AG09319 (cell line): ENCODE results near the gene ARL17A.
"Not testable (repeated sequence)": the region's sequence is repeated elsewhere in the genome, so short reads cannot be mapped to it uniquely, and the experiment has no call there.

Experiments used
- DNase-seq: peaks from one replicate; pipeline ENCODE4 v3.0.0-alpha.2; 2010; ENCODE audit warnings: low read depth; ENCODE audit errors: extremely low read depth

Gene ARL17A

GRCh38 chr17:46579083-46580075, at the start of gene ARL17A:
ARL17A (minus strand) TSS chr17:46579691; CDS start chr17:46576322, 3,369 bp downstream.
- not testable (repeated sequence) for DNase-seq

- not testable (repeated sequence) for DNase-seq
Measured at GRCh38 chr17:46628753-46629436, 49.4 kb upstream of the ARL17A start.

- DNase-seq, result not testable (repeated sequence)
Measured at GRCh38 chr17:46627452-46627851, 48.0 kb upstream of the ARL17A start.

- not testable (repeated sequence) for DNase-seq
Measured at GRCh38 chr17:46624726-46625125, 45.2 kb upstream of the ARL17A start.

- DNase-seq, result not testable (repeated sequence)
Measured at GRCh38 chr17:46623790-46624189, 44.3 kb upstream of the ARL17A start.

- DNase-seq, result not testable (repeated sequence)
Measured at GRCh38 chr17:46618975-46619374, 39.5 kb upstream of the ARL17A start.

- DNase-seq, result not testable (repeated sequence)
Measured at GRCh38 chr17:46617121-46617520, 37.6 kb upstream of the ARL17A start.

GRCh38 chr17:46613876-46614275, 34.4 kb upstream of the ARL17A start:
- not testable (repeated sequence) for DNase-seq

GRCh38 chr17:46611304-46611703, 31.8 kb upstream of the ARL17A start:
- not testable (repeated sequence) for DNase-seq

- not testable (repeated sequence) for DNase-seq
Measured at GRCh38 chr17:46603125-46603524, 23.6 kb upstream of the ARL17A start.

GRCh38 chr17:46600767-46601166, 21.3 kb upstream of the ARL17A start:
- not testable (repeated sequence) for DNase-seq

- not testable (repeated sequence) for DNase-seq
Measured at GRCh38 chr17:46598344-46598931, 18.9 kb upstream of the ARL17A start.

- DNase-seq, result not testable (repeated sequence)
Measured at GRCh38 chr17:46591332-46591731, 11.8 kb upstream of the ARL17A start.

GRCh38 chr17:46590157-46591146, 11.0 kb upstream of the ARL17A start, which contains the start of gene NSF:
NSF (plus strand) TSS chr17:46590669; CDS start chr17:46590776, 107 bp downstream.
- not testable (repeated sequence) for DNase-seq

GRCh38 chr17:46585444-46585843, 6.0 kb upstream of the ARL17A start:
- not testable (repeated sequence) for DNase-seq

GRCh38 chr17:46580082-46580481, 591 bp upstream of the ARL17A start:
- DNase-seq, result not testable (repeated sequence)

- not testable (repeated sequence) for DNase-seq
Measured at GRCh38 chr17:46571796-46572195, 7.7 kb downstream of the ARL17A start.

- DNase-seq, result not testable (repeated sequence)
Measured at GRCh38 chr17:46566980-46567379, 12.5 kb downstream of the ARL17A start.

GRCh38 chr17:46566284-46566683, 13.2 kb downstream of the ARL17A start:
- not testable (repeated sequence) for DNase-seq

GRCh38 chr17:46560048-46560447, 19.4 kb downstream of the ARL17A start:
- not testable (repeated sequence) for DNase-seq
